ENCODE data around the gene RNASE4.

Gene RNASE4

GRCh38 chr14:20671597-20672283 lies 12.6 kb upstream of the RNASE4 start:
- in situ Hi-C loops (cut with MboI; ENCODE audit: low sequenced_read_pairs) = no loop called here

GRCh38 chr14:20675669-20676068 lies 8.7 kb upstream of the RNASE4 start:
- in situ Hi-C loops (cut with MboI; ENCODE audit: low sequenced_read_pairs) = no loop called here

- in situ Hi-C loops (cut with MboI; ENCODE audit: low sequenced_read_pairs) = no loop called here
These were observed 8.3 kb upstream of the RNASE4 start for GRCh38 chr14:20676072-20676471.

- in situ Hi-C loops (cut with MboI; ENCODE audit: low sequenced_read_pairs) = no loop called here
These were observed 4.5 kb upstream of the RNASE4 start for GRCh38 chr14:20679907-20680306.

DNA sequence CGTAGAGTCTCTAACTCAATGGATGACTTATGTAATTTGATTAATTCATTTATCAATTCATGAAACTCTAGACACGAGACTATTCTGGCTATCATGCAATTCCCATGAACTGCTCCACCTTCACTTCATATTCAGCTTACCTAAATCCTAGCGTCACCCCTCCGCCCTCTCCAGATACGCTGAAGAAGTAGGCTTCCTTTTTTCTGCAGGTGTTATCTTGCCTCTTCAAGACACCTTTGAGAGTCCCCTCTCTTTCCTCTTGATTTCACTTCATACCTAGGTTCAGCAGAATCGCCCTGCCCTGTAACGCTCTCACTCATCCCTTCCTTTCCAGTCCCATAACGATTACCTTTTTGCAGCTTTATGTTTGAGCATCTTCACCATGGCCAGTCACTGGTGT lies 4.0 kb upstream of the RNASE4 start:
- in situ Hi-C loops (cut with MboI; ENCODE audit: low sequenced_read_pairs) = no loop called here

- in situ Hi-C loops (cut with MboI; ENCODE audit: low sequenced_read_pairs) = no loop called here
These were observed 3.5 kb upstream of the RNASE4 start for GRCh38 chr14:20680843-20681347.

DNA sequence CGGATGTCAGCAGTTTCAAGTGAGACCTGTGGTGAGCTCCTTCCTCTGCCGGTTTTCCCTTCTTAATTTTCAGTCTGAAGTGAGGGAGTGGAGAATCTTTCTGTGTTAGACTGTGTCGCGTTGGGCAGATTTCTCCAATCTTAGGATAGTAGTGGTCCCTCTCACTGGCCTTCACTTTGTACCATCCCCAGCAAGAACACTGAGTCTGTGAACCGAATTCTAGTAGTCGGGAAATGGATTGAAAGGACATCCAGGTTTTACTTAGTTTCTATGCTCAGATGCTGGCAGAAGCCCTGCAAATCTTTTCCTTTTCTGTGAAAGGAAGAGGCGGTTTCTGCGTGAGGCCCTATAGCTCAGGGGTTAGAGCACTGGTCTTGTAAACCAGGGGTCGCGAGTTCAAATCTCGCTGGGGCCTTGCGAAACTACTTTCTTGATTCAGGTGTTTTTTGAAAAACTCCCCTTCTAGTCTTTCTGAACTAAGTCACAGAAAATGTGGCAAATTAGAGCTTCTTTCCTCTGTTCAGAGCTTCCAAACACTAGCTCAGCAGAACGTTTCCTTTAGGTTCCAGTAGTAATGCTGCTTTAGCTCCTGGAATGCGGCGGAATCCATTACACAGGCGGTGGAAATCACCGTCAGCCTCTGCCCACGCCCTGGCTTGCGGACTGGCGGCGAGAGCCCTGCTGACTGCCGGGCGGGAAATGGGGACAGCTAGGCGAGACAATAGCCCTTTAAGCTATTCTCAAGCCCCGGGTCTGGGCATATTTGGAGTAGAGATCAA lies 2.8 kb upstream of the RNASE4 start:
- in situ Hi-C loops (cut with MboI; ENCODE audit: low sequenced_read_pairs) = no loop called here

- in situ Hi-C loops (cut with MboI; ENCODE audit: low sequenced_read_pairs) = no loop called here
These were observed 2.3 kb upstream of the RNASE4 start for GRCh38 chr14:20682127-20682434.

GRCh38 chr14:20682435-20683124 lies 1.8 kb upstream of the RNASE4 start:
- in situ Hi-C loops (cut with MboI; ENCODE audit: low sequenced_read_pairs) = no loop called here

GRCh38 chr14:20683125-20683890 lies 1.1 kb upstream of the RNASE4 start:
- in situ Hi-C loops (cut with MboI; ENCODE audit: low sequenced_read_pairs) = no loop called here

DNA sequence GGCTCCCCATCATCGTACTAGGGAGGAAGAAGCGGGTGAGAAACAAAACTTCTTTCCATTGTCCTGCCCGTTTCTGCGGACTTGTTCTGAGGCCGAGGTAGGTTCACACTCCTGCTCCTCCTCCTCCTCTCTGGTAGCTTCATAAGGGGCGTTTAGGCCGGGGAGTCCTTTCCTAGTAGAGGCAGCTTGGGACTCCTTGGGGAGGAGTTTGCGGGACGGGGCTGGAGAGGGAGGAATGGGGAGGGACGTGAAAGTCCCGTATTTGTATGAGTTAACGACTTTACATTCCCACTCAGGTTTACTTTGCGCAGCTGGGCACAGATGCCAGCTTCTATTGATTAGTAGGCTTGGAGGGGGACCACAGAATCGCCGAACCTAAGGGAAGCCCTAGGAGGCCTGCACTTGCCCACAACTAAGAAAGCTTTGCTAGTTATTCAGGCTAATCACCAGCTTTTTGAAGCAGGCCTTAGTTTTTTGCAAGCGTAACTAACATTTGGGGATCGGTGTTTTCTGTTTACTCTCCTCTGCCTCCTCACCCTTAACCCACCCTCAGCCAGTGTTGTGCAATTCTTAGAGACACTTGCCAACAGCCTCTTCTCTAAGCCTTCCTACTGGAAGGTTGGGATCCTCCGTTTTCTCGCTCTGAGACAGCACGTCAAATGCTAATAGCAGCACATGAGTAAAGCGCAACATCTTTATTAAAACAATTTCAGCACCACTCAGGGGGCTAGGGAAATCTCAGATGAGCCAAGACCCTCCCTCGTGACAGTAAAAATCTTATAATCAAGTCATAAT lies 499 bp downstream of the RNASE4 start:
- in situ Hi-C loops (cut with MboI; ENCODE audit: low sequenced_read_pairs) = loop anchor here (5.0 kb wide), 1 partner anchor 73 kb away; no protein-coding TSS in a partner anchor

DNA sequence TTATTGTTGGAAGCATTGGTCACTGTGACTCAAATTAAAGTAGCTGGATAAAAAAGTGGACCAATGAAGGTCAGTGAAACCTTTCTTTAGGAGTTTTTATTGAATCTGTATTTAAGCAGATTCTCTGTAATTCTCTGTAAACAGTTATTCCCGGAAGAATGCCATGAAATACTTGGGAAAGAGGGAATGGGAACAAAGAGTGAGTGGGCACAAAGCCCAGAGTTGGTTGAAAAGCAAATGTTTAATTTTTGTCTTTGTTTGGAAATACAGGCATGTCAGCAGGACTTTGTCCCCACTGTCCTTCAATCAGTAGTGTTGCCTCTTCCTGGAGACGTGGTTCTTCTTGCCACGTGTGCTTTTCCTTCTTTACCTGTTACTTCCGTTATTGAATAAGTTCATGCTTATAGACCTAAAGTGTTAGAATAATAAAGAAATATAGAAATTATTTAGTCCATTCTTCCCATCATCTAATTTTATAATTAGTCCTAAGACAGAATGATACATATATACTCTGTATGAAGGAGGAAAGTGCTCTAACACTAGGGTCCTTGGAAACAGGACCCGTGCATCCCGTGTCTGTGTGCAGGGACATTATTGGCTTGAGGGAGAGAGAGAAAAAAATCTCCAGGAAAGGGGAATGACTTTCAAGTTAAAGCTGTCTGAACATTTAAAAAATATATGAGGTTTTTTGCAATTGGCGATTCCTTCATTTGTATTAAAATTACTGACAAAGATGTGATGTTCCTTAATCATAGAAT lies 2.2 kb downstream of the RNASE4 start:
- in situ Hi-C loops (cut with MboI; ENCODE audit: low sequenced_read_pairs) = loop anchor here (5.0 kb wide), 1 partner anchor 74 kb away; no protein-coding TSS in a partner anchor

DNA sequence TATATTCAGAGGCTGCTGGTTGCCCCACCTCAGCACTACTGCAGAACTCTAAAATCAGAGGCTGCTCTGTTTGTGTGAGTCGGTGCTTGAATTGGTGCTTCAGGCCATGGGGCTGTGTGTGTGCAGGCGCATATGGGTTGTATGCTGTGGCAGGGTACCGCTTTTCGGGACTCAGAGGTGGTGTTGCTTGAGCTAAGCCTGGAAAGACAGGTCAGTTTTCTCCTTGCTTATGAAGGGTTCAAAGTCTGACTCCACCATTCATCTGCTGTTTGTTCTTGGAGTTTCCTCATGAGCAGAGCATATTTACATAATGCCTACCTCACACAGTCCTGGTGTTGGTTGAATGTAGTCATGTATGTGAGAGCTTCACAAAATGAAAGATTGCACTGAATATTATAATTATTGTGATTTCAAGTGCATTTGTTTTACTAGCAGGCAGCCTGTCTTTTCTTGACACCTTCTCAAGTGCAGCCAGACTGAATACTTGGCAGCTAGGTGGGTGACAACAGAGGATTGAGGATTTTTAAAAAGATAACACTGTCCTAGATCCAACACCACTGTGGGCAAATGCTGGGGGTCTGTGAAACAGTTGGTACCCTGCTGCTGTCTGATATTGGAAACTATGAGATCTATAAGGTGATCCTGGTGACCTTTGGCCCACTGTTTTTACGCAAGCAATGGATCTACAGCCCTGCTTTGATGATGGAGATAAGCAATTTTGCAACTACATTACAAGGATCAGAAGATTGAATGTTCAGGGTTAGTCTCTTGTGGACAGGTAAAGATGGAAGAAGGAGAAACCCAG lies 3.2 kb downstream of the RNASE4 start:
- in situ Hi-C loops (cut with MboI; ENCODE audit: low sequenced_read_pairs) = loop anchor here (5.0 kb wide), 1 partner anchor 75 kb away; no protein-coding TSS in a partner anchor

DNA sequence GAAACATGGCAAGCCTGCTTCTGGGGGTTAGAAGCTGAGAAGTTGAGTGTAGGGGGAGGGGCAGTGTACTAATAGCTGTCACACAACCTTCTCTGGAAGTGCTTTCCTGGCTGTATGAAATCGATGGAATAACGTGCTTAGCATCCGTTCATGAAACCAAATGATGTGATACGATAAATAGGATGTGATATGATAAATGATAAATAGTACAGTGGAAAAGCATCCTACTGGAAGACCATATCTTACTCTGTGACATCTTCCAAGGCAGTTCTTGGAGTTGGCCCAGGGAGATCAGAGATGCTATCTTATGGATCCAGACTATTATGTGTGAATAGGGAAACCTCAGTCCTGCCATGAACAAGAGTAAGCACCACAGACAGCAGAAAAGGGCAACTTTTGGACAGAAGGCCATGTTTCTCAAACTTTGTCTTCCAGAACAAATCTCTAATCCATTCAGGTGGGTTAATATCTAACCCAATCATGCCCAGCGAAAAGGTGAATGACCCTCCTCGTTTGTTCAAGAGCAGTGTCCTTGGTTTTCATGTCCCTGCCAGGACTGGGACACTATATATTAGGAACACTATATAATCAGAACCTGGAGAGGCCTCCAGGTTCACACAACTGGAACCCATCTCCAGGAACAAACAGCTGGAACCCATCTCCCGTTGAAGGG lies 3.9 kb downstream of the RNASE4 start, which contains the start of gene ANG:
Gene ANG (plus strand): TSS at position 598 of the 673 bp plus-strand sequence. CDS start 4,801 bp downstream, outside the sequence.
- in situ Hi-C loops (cut with MboI; ENCODE audit: low sequenced_read_pairs) = loop anchor here (5.0 kb wide), 1 partner anchor 76 kb away; no protein-coding TSS in a partner anchor

- in situ Hi-C loops (cut with MboI; ENCODE audit: low sequenced_read_pairs) = loop anchor here (10.0 kb wide), 1 partner anchor 284 kb away; no protein-coding TSS in a partner anchor
These were observed 6.7 kb downstream of the RNASE4 start for GRCh38 chr14:20690848-20691640.

DNA sequence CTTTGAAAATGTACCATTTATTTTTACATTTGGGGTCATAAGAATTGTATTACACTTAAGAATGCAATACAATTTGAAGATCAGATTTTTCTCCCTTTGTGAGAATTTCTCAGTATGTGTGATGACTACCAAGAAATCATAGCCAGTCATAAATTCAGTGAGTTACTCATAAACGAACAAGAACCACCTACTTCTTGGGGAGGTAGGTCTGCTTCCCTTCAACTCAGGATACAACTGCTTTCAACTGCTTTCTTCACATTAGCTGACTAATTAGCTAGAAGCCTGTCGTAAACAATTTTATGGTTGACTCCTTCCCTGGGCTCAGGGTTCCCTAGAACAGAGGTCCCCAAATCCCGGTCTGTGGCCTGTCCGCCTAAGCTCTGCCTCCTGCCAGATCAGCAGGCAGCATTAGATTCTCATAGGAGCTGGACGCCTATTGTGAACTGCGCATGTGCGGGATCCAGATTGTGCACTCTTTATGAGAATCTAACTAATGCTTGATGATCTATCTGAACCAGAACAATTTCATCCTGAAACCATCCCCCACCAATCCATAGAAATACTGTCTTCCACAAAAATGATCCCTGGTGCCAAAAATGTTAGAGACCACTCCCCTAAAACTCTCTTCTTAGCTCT lies 7.9 kb downstream of the RNASE4 start:
- in situ Hi-C loops (cut with MboI; ENCODE audit: low sequenced_read_pairs) = loop anchor here (10.0 kb wide), 1 partner anchor 283 kb away; no protein-coding TSS in a partner anchor
